HEK293 (cell line): ENCODE results near the gene TFAP2B.

ENCODE experiments used
- RBAK ChIP-seq: fragments of 450-650 bp; formaldehyde crosslinking; IDR thresholded peaks from 2 replicates; pipeline ENCODE4 v1.5.1; 2016; ENCODE audit warnings: missing biosample characterization, missing genetic modification characterization
- ZFP3 ChIP-seq: fragments of 450-650 bp; formaldehyde crosslinking; IDR thresholded peaks from 2 replicates; pipeline ENCODE4 v1.5.1; 2016; ENCODE audit warnings: low read depth, missing biosample characterization, missing genetic modification characterization
- ZNF112 ChIP-seq: fragments of 450-650 bp; formaldehyde crosslinking; IDR thresholded peaks from 2 replicates; pipeline ENCODE4 v1.5.0; 2017; ENCODE audit warnings: missing biosample characterization, missing genetic modification characterization
- ZNF350 ChIP-seq: fragments of 450-650 bp; formaldehyde crosslinking; IDR thresholded peaks from 2 replicates; pipeline ENCODE4 v1.5.0; 2017; ENCODE audit warnings: missing biosample characterization, mild to moderate bottlenecking, missing genetic modification characterization
- ZNF510 ChIP-seq: fragments of 450-650 bp; formaldehyde crosslinking; IDR thresholded peaks from 2 replicates; pipeline ENCODE4 v1.5.1; 2018; ENCODE audit warnings: mild to moderate bottlenecking, missing genetic modification characterization, missing biosample characterization; ENCODE audit not compliant: insufficient replicate concordance
- TF ChIP-seq, protein P1 (sequence below): fragments of 450-650 bp; formaldehyde crosslinking; IDR thresholded peaks from 2 replicates; pipeline ENCODE4 v1.5.1; 2016; ENCODE audit warnings: missing biosample characterization, missing genetic modification characterization

DNA sequence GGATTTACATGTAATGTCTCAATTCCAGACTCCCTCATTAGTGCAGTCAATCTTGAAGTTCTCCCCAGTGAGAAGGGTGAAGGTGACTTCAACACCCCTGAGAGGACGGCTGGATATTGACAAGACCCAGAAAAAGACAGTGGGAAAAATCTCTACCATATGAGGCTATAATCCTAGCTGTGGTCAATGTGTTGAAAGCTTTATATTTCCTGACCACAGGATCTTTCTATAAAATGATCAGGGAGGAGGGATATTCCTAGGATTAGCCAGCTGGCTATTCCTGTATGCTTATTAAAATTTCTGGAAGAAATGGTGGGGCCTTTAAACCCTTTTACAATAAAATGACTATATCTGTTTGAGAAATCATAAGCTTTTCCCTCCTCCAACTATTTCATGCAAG is 43.0 kb downstream of the TFAP2B start:
- TF ChIP-seq RBAK (tag by site-specific recombination) (no peak), ZNF350 (tag by site-specific recombination) (no peak), ZNF112 (tag by site-specific recombination) (no peak), ZNF510 (no peak), ZFP3 (tag by site-specific recombination) (no peak)
- TF ChIP-seq, protein P1, sequence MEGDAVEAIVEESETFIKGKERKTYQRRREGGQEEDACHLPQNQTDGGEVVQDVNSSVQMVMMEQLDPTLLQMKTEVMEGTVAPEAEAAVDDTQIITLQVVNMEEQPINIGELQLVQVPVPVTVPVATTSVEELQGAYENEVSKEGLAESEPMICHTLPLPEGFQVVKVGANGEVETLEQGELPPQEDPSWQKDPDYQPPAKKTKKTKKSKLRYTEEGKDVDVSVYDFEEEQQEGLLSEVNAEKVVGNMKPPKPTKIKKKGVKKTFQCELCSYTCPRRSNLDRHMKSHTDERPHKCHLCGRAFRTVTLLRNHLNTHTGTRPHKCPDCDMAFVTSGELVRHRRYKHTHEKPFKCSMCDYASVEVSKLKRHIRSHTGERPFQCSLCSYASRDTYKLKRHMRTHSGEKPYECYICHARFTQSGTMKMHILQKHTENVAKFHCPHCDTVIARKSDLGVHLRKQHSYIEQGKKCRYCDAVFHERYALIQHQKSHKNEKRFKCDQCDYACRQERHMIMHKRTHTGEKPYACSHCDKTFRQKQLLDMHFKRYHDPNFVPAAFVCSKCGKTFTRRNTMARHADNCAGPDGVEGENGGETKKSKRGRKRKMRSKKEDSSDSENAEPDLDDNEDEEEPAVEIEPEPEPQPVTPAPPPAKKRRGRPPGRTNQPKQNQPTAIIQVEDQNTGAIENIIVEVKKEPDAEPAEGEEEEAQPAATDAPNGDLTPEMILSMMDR (tag by site-specific recombination), result no peak
